PC-3 (cell line): Measurements from ENCODE around the gene EFCAB9. TPM values are rescaled to one million over a fixed set of nuclear protein-coding genes. Genes with fewer than 3 reads are reported as not detected.
A peak's percentile ranks its signal among the peaks of the same experiment; 100 is the strongest.

Experiments used
- ATAC-seq: fragments of 200-7000 bp; cut with Tn5 transposase; 2 replicates; pipeline ENCODE4 v1.9.1; 2020; ENCODE audit warnings: mild to moderate bottlenecking, moderate library complexity
- BruUV-seq: library from RNA; stranded (reverse); fragments of 400-500 nt; replicated peaks from 2 replicates; lab custom pipeline; 2021; lab: Mats Ljungman, UMichigan
- CTCF ChIA-PET: fragments of 300-600 bp; sonication (Branson Sonifier 250); formaldehyde crosslinking; loops from one replicate; lab custom pipeline; 2022; ENCODE audit warnings: antibody characterized with exemption; lab: Charles Lee
- POLR2A ChIA-PET: fragments of 300-600 bp; sonication (Branson Sonifier 250); formaldehyde crosslinking; loops from one replicate; lab custom pipeline; 2022; ENCODE audit warnings: antibody characterized with exemption; ENCODE audit not compliant: unreplicated experiment; lab: Charles Lee
- DNase-seq: peaks from one replicate; pipeline ENCODE4 v3.0.0-alpha.2; 2015
- H2AFZ ChIP-seq: fragments of 300-600 bp; sonication (generic); 2 replicates; pipeline ENCODE4 v1.6.0; 2016; ENCODE audit warnings: antibody characterized with exemption, low read length
- H3F3A ChIP-seq: fragments of 300-600 bp; sonication (generic); one replicate; pipeline ENCODE4 v1.6.0; 2017; ENCODE audit warnings: antibody characterized with exemption, low read length, control low read depth, mild to moderate bottlenecking; ENCODE audit not compliant: unreplicated experiment
- H3K27ac ChIP-seq: fragments of 300-600 bp; sonication (generic); 2 replicates; pipeline ENCODE4 v1.5.1; 2016; ENCODE audit warnings: mild to moderate bottlenecking, low read length
- H3K27me3 ChIP-seq: fragments of 300-600 bp; sonication (generic); 2 replicates; pipeline ENCODE4 v1.6.1; 2016; ENCODE audit warnings: low read length, mixed read lengths
- H3K36me3 ChIP-seq: fragments of 300-600 bp; sonication (generic); 2 replicates; pipeline ENCODE4 v1.6.1; 2016; ENCODE audit warnings: low read depth, mixed run types, low read length, mixed read lengths
- H3K4me1 ChIP-seq: fragments of 300-600 bp; sonication (generic); 2 replicates; pipeline ENCODE4 v1.5.1; 2016; ENCODE audit warnings: low read length; ENCODE audit not compliant: insufficient read depth
- H3K4me2 ChIP-seq: fragments of 300-600 bp; sonication (generic); 2 replicates; pipeline ENCODE4 v1.6.0; 2016; ENCODE audit warnings: low read length
- H3K4me3 ChIP-seq: fragments of 300-600 bp; sonication (generic); 2 replicates; pipeline ENCODE4 v1.5.1; 2016; ENCODE audit warnings: mild to moderate bottlenecking, low read length, mixed read lengths
- H3K79me2 ChIP-seq: fragments of 300-600 bp; sonication (generic); 2 replicates; pipeline ENCODE4 v1.6.1; 2017; ENCODE audit warnings: low read length, mixed read lengths
- H3K9ac ChIP-seq: fragments of 300-600 bp; sonication (generic); 2 replicates; pipeline ENCODE4 v1.6.0; 2016; ENCODE audit warnings: mild to moderate bottlenecking, low read length
- H3K9me2 ChIP-seq: fragments of 300-600 bp; sonication (generic); replicated peaks from 2 replicates; pipeline ENCODE4 v1.6.1; 2016; ENCODE audit warnings: mixed run types, low read length, mixed read lengths
- H3K9me3 ChIP-seq: fragments of 300-600 bp; sonication (generic); 2 replicates; pipeline ENCODE4 v1.6.1; 2016; ENCODE audit warnings: low read length, mixed read lengths
- H4K20me1 ChIP-seq: fragments of 300-600 bp; sonication (generic); 2 replicates; pipeline ENCODE4 v1.6.1; 2016; ENCODE audit warnings: low read length, mixed read lengths
- CTCF ChIP-seq: fragments of 300-600 bp; sonication (generic); conservative IDR thresholded peaks from 2 replicates; pipeline ENCODE4 v1.5.1; 2017; ENCODE audit warnings: antibody characterized with exemption, low read depth, mild to moderate bottlenecking, low read length
- EZH2 ChIP-seq: fragments of 300-600 bp; sonication (generic); IDR thresholded peaks from one replicate; pipeline ENCODE4 v1.6.1; 2017; ENCODE audit warnings: antibody characterized with exemption, mild to moderate bottlenecking, low read length; ENCODE audit not compliant: unreplicated experiment
- EZH2phosphoT487 ChIP-seq: fragments of 300-600 bp; sonication (generic); IDR thresholded peaks from 2 replicates; pipeline ENCODE4 v1.6.1; 2018; ENCODE audit warnings: mild to moderate bottlenecking, antibody characterized with exemption, low read length, borderline replicate concordance
- intact Hi-C: fragments of 100-400 bp; cut with micrococcal nuclease; formaldehyde crosslinking; loops from 2 replicates; pipeline ENCODE4 v1.9.0; 2023
- total RNA-seq: library from RNA; depleted of rRNA; stranded (reverse); fragments of >200 nt; gene quantifications from 2 replicates; pipeline ENCODE4 v1.2.3, GENCODE V29; 2014

The EFCAB9 gene
- total RNA-seq, 1 experiment from 2014 or later = not detected

DNA sequence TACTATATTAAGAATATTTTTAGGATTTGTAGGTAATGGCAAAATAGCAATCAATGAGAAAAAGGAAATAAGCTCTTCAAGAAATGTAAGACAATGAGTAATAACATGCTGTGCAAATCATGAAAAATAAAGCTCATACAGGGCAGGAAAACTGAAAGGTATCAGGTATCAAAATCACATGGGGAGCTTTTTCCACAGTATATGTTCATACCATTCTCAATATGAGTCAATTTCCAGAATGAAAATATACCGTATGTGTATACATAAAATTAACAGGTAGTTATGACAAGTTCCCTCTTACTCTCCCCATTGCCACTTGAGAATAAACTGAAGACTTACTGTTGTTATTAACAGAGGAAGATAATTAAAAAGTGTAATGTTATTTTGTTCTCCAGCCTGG is 35.9 kb downstream of the EFCAB9 start:
- ChIA-PET CTCF (no interaction called here), POLR2A (no interaction called here)
- intact Hi-C loops = no loop called here

DNA sequence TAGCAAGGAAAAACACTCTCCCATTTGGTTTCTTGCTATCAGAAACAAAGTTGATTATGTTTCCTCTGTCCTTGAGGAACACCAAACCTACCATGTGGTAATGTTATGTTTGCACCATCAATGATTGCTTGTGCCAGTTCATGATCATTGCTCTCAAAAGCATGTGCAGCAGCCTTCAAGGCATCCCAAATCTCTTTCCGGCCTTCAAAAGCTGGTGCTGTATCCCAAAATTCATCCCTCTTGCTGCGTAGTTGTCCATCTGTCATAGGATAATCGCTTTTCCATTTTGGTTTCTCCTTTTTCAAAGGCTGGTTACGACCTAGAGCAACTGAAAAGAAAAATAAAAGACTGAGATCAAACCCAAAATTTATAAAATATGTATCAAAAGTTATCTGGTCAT is 40.1 kb downstream of the EFCAB9 start:
- Histone ChIP-seq H3K4me2 (no peak overlapping the region), H3K4me1 (no peaks in the 10 kb centered on the region), H3K27ac (no peak overlapping the region), H3K9me3 (no peaks in the 10 kb centered on the region), H3K27me3 (no peaks in the 10 kb centered on the region), H3K79me2 (peaks cover 34% of the 10 kb centered on the region), H3K36me3 (peaks cover 15% of the 10 kb centered on the region), H4K20me1 (peaks cover 15% of the 10 kb centered on the region; the same call in 1 of the 2 replicates), H3F3A (no peaks in the 10 kb centered on the region), H3K9ac (no peak overlapping the region), H2AFZ (no peak overlapping the region), H3K9me2 (no peaks in the 10 kb centered on the region), H3K4me3 (no peak overlapping the region)
- no TSS peak for BruUV-seq
- intact Hi-C loops = no loop called here
- CTCF ChIA-PET = no interaction called here
- POLR2A ChIA-PET = no interaction called here
- no peak for ATAC-seq
- DNase-seq = no peak
- no peak for TF ChIP-seq CTCF
- TF ChIP-seq EZH2phosphoT487 = no peak
- TF ChIP-seq EZH2 = no peak

More for the DNA sequence above, 35.9 kb downstream of the EFCAB9 start:
- TF ChIP-seq EZH2 (no peak), EZH2phosphoT487 (no peak), CTCF (no peak)
- Histone ChIP-seq H3K4me1 (no peaks in the 10 kb centered on the region), H3K9me2 (no peaks in the 10 kb centered on the region), H3K9ac (no peak overlapping the region), H3K27ac (no peak overlapping the region), H2AFZ (no peak overlapping the region), H3F3A (no peaks in the 10 kb centered on the region), H3K79me2 (no peaks in the 10 kb centered on the region), H4K20me1 (no peaks in the 10 kb centered on the region), H3K27me3 (no peaks in the 10 kb centered on the region), H3K4me3 (no peak overlapping the region), H3K4me2 (no peak overlapping the region), H3K36me3 (peaks cover 19% of the 10 kb centered on the region), H3K9me3 (no peaks in the 10 kb centered on the region)
- peak; percentile 29 for ATAC-seq
- no peak for DNase-seq
- no TSS peak for BruUV-seq

- H3K27me3 ChIP-seq = no peaks in the 10 kb centered on the region
- H4K20me1 ChIP-seq = peaks cover 15% of the 10 kb centered on the region; the same call in 1 of the 2 replicates
- ChIA-PET CTCF (interaction anchor here (0.5 kb wide), 1 partner anchor 227 kb away, joined by 11 read pairs; no protein-coding TSS in a partner anchor), POLR2A (no interaction called here)
- intact Hi-C loops = loop anchor here (5.0 kb wide), 1 partner anchor 47 kb away; the partner anchor contains the start of gene UBTD2
- no peaks in the 10 kb centered on the region for H3K9me2 ChIP-seq
- ATAC-seq = no peak; the same call in 1 of the 2 replicates
- no TSS peak for BruUV-seq
- no peak for TF ChIP-seq EZH2
- TF ChIP-seq CTCF = no peak
- TF ChIP-seq EZH2phosphoT487 = no peak
- no peak overlapping the region for H3K4me3 ChIP-seq
- peaks cover 13% of the 10 kb centered on the region for H3K36me3 ChIP-seq
- no peak overlapping the region for H3K4me2 ChIP-seq
- DNase-seq = no peak
- H3K79me2 ChIP-seq = peaks cover 38% of the 10 kb centered on the region
- no peak overlapping the region for H2AFZ ChIP-seq
- no peaks in the 10 kb centered on the region for H3K4me1 ChIP-seq
- no peak overlapping the region for H3K27ac ChIP-seq
- no peaks in the 10 kb centered on the region for H3F3A ChIP-seq
- no peaks in the 10 kb centered on the region for H3K9me3 ChIP-seq
- H3K9ac ChIP-seq = no peak overlapping the region
Observed at GRCh38 chr5:172235132-172235780, 41.3 kb downstream of the EFCAB9 start.
